ENCODE results near the gene PCDH20.

- TF ChIP-seq EZH2 (IDR thresholded peaks at IDR 0.05; ENCODE audit: insufficient read depth, low read length): no peak
- no peak for TF ChIP-seq CTCF (IDR thresholded peaks at IDR 0.05; ENCODE audit: insufficient read depth, low read depth, low read length)
Observed at GRCh38 chr13:61414686-61415057, 977 bp downstream of the PCDH20 start.
